HCT116 (cell line): Measurements from ENCODE around the gene BRCA2. TPM values are rescaled to one million over a fixed set of nuclear protein-coding genes. Genes with fewer than 3 reads are reported as not detected.

ENCODE experiments used
- ATAC-seq: fragments of 200-7000 bp; cut with Tn5 transposase; 2 replicates; pipeline ENCODE4 v1.9.1; 2020; ENCODE audit warnings: mild to moderate bottlenecking, moderate library complexity
- BruUV-seq: library from RNA; stranded (reverse); fragments of 400-500 nt; replicated peaks from 2 replicates; lab custom pipeline; 2021; lab: Mats Ljungman, UMichigan
- CTCF ChIA-PET: fragments of 300-600 bp; sonication (Branson Sonifier 250); formaldehyde crosslinking; loops from one replicate; lab custom pipeline; 2021; ENCODE audit warnings: antibody characterized with exemption; lab: Charles Lee
- POLR2A ChIA-PET: fragments of 300-600, 350-600 bp; sonication (Branson Sonifier 250); formaldehyde crosslinking; loops from one replicate; lab custom pipeline; 2021; ENCODE audit warnings: antibody characterized with exemption; lab: Charles Lee
- RAD21 ChIA-PET, 2 experiments: fragments of 300-600 bp; sonication (Branson Sonifier 250); formaldehyde crosslinking; loops; one replicate each; lab custom pipeline; 2023; ENCODE audit warnings: low total read pairs in 2 of 2; ENCODE audit not compliant: uncharacterized antibody in 2 of 2, unreplicated experiment in 2 of 2, low non-redundant PET in 1 of 2; lab: Charles Lee
- DNase-seq: peaks from one replicate; pipeline ENCODE4 v3.0.0-alpha.2; 2010; ENCODE audit warnings: low read depth, low spot score
- H2AFZ ChIP-seq: fragments of 200-600 bp; shearing (Covaris generic), sonication (generic); 2 replicates; pipeline ENCODE4 v1.6.1; 2017; ENCODE audit warnings: low read depth, mixed run types, mixed read lengths, antibody characterized with exemption, low read length; ENCODE audit not compliant: poor library complexity, severe bottlenecking
- H3K27ac ChIP-seq: 2 replicates; pipeline ENCODE4 v1.5.1; 2012; ENCODE audit warnings: low read depth, low read length
- H3K27me3 ChIP-seq: fragments of 200-600 bp; sonication (generic); 2 replicates; pipeline ENCODE4 v1.6.1; 2016; ENCODE audit warnings: mixed run types, low read length, mixed read lengths; ENCODE audit not compliant: insufficient read depth
- H3K36me3 ChIP-seq, 2 experiments: fragments of 200-500 bp in 1 of 2; fragments of 200-600 bp in 1 of 2; sonication (Bioruptor generic) in 1 of 2; sonication (generic) in 1 of 2; 2 replicates each; pipeline versions ENCODE4 v1.5.1 to v1.6.1; 2014 to 2016; ENCODE audit warnings: low read length in 2 of 2, inconsistent platforms in 1 of 2, mixed read lengths in 1 of 2, mixed run types in 1 of 2; ENCODE audit not compliant: insufficient read depth in 2 of 2, control insufficient read depth in 1 of 2
- H3K4me1 ChIP-seq, 2 experiments: fragments of 200-600 bp in 1 of 2; sonication (generic) in 1 of 2; 2 replicates each; pipeline versions ENCODE4 v1.5.1 to v1.6.1; 2012 to 2017; ENCODE audit warnings: low read length in 2 of 2, inconsistent platforms in 1 of 2, mild to moderate bottlenecking in 1 of 2, mixed read lengths in 1 of 2, mixed run types in 1 of 2, moderate library complexity in 1 of 2; ENCODE audit not compliant: insufficient read depth in 2 of 2, control insufficient read depth in 1 of 2
- H3K4me2 ChIP-seq: fragments of 200-600 bp; sonication (generic); 2 replicates; pipeline ENCODE4 v1.6.1; 2017; ENCODE audit warnings: mixed run types, low read length, mixed read lengths
- H3K4me3 ChIP-seq, 2 experiments: fragments of 200-600 bp in 1 of 2; sonication (generic) in 1 of 2; replicated peaks in 1 of 2; 2 replicates each; pipeline ENCODE4 v1.5.1; 2011 to 2016; ENCODE audit warnings: low read length in 2 of 2, control low read depth in 1 of 2, low read depth in 1 of 2, mild to moderate bottlenecking in 1 of 2, mixed read lengths in 1 of 2, mixed run types in 1 of 2
- H3K79me2 ChIP-seq: fragments of 200-600 bp; sonication (generic); 2 replicates; pipeline ENCODE4 v1.6.1; 2017; ENCODE audit warnings: mild to moderate bottlenecking, mixed run types, low read length, moderate library complexity, mixed read lengths; ENCODE audit not compliant: insufficient read depth
- H3K9ac ChIP-seq: fragments of 200-600 bp; sonication (generic); 2 replicates; pipeline ENCODE4 v1.6.1; 2016; ENCODE audit warnings: low read length, mixed read lengths
- H3K9me2 ChIP-seq: fragments of 200-600 bp; sonication (generic), shearing (Covaris generic); 2 replicates; pipeline ENCODE4 v1.6.1; 2017; ENCODE audit warnings: mixed run types, mild to moderate bottlenecking, moderate library complexity; ENCODE audit not compliant: insufficient read depth
- H3K9me3 ChIP-seq, 2 experiments: fragments of 200-500 bp in 1 of 2; fragments of 200-600 bp in 1 of 2; sonication (Bioruptor generic) in 1 of 2; sonication (generic) in 1 of 2; 2 replicates each; pipeline ENCODE4 v1.6.1; 2014 to 2017; ENCODE audit warnings: low read length in 2 of 2, mixed read lengths in 2 of 2, inconsistent platforms in 1 of 2, low read depth in 1 of 2, mild to moderate bottlenecking in 1 of 2, mixed run types in 1 of 2, moderate library complexity in 1 of 2; ENCODE audit not compliant: control insufficient read depth in 1 of 2, insufficient read depth in 1 of 2
- H4K20me1 ChIP-seq: fragments of 200-600 bp; sonication (generic), shearing (Covaris generic); 2 replicates; pipeline ENCODE4 v1.6.1; 2017; ENCODE audit warnings: mixed run types, mild to moderate bottlenecking, moderate library complexity; ENCODE audit not compliant: insufficient read depth
- ATF3 ChIP-seq: IDR thresholded peaks from 2 replicates; pipeline ENCODE4 v1.6.1; 2012
- CBX3 ChIP-seq: IDR thresholded peaks from 2 replicates; pipeline ENCODE4 v1.6.1; 2012; ENCODE audit warnings: low read depth
- CEBPB ChIP-seq: IDR thresholded peaks from 2 replicates; pipeline ENCODE4 v1.6.1; 2012; ENCODE audit warnings: low read depth
- CTCF ChIP-seq, 3 experiments: fragments of 200-600 bp in 1 of 3; sonication (generic) in 1 of 3; IDR thresholded peaks in 2 of 3; conservative IDR thresholded peaks in 1 of 3; 2 replicates each; pipeline ENCODE4 v1.5.1; 2012 to 2017; ENCODE audit warnings: low read depth in 2 of 3, low read length in 2 of 3, antibody characterized with exemption in 1 of 3, borderline replicate concordance in 1 of 3, control low read depth in 1 of 3, mild to moderate bottlenecking in 1 of 3, mixed read lengths in 1 of 3, mixed run types in 1 of 3, moderate library complexity in 1 of 3; ENCODE audit not compliant: insufficient read depth in 1 of 3
- EGR1 ChIP-seq: IDR thresholded peaks from 2 replicates; pipeline ENCODE4 v1.6.1; 2012; ENCODE audit warnings: low read depth
- ELF1 ChIP-seq: IDR thresholded peaks from 2 replicates; pipeline ENCODE4 v1.6.1; 2012; ENCODE audit warnings: low read depth, borderline replicate concordance
- EZH2 ChIP-seq: fragments of 200-600 bp; sonication (generic); IDR thresholded peaks from 2 replicates; pipeline ENCODE4 v1.6.1; 2017; ENCODE audit warnings: antibody characterized with exemption, mixed run types
- FOSL1 ChIP-seq: IDR thresholded peaks from 2 replicates; pipeline ENCODE4 v1.6.1; 2012; ENCODE audit warnings: low read depth
- JUND ChIP-seq: IDR thresholded peaks from 2 replicates; pipeline ENCODE4 v1.6.1; 2012
- POLR2AphosphoS5 ChIP-seq: IDR thresholded peaks from 2 replicates; pipeline ENCODE4 v1.6.1; 2011; ENCODE audit warnings: mild to moderate bottlenecking, low read depth, low read length, moderate library complexity
- RAD21 ChIP-seq: IDR thresholded peaks from 2 replicates; pipeline ENCODE4 v1.6.1; 2012; ENCODE audit warnings: low read depth, mild to moderate bottlenecking
- REST ChIP-seq: IDR thresholded peaks from 2 replicates; pipeline ENCODE4 v1.6.1; 2012; ENCODE audit warnings: low read depth
- SIN3A ChIP-seq: IDR thresholded peaks from 2 replicates; pipeline ENCODE4 v1.6.1; 2012; ENCODE audit warnings: low read depth
- SP1 ChIP-seq: IDR thresholded peaks from 2 replicates; pipeline ENCODE4 v1.6.1; 2012; ENCODE audit warnings: low read depth
- SRF ChIP-seq: IDR thresholded peaks from 2 replicates; pipeline ENCODE4 v1.6.1; 2012; ENCODE audit warnings: low read depth
- TCF7L2 ChIP-seq: IDR thresholded peaks from 2 replicates; pipeline ENCODE4 v1.7.0; 2011; ENCODE audit warnings: borderline replicate concordance, inconsistent platforms; ENCODE audit not compliant: insufficient read depth, insufficient read length; ENCODE audit errors: extremely low read depth
- ZBTB33 ChIP-seq: IDR thresholded peaks from 2 replicates; pipeline ENCODE4 v1.6.1; 2011; ENCODE audit warnings: mild to moderate bottlenecking, low read length, moderate library complexity; ENCODE audit not compliant: insufficient replicate concordance; ENCODE audit errors: extremely low read depth
- ZFX ChIP-seq: fragments of 450-650 bp; IDR thresholded peaks from 2 replicates; pipeline ENCODE4 v1.6.1; 2017
- intact Hi-C: fragments of 100-400 bp; cut with micrococcal nuclease; formaldehyde crosslinking; loops from 2 replicates; pipeline ENCODE4 v1.10.0; 2022
- total RNA-seq: library from RNA; stranded (reverse); gene quantifications from one replicate; pipeline ENCODE4 v1.2.1, GENCODE V29; 2021; ENCODE audit not compliant: unreplicated experiment
- TF ChIP-seq, protein P1 (sequence below): IDR thresholded peaks from 2 replicates; pipeline ENCODE4 v1.6.1; 2012

Gene BRCA2
- total RNA-seq, 1 experiment from 2014 or later = 14.2 TPM

DNA sequence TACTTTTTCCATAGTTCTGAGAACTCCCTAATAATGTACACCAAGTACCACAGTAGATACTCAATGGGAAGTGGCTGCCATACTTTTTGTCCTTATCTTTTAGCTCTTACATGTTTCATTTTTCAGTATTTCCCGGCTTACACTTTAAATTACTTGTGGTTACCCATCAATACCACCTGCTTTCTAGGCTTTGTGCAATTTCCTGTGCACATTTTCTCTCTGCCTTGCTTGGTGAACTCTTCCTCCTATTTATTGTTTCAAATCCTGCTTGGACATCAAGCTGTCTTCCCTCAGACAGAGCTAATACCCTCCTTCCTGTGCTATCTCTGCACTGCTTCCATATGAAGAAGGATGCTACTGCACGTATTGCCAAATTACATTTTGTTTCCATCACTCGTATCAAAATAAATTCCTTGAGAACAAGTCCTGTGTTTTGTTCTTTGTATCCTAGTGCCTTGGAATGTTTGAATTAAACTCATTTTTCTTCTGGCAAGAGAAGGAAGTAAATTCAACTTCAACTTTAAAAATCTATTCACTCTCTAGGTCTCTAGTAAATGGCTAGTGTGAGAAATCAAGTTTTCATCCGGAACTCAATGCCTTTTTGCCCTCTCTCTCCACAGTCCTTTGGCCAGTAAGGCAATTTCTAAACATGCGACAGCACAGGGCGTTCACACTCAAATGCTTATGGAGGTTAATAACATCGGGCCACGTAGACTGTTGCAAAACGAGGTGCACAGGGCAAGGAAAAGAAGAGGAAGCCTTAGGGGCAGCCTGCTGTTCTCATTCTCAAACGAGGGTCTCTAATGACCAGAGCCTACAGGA lies 5.8 kb upstream of the BRCA2 start:
- H3K4me3 ChIP-seq = no peak overlapping the region

More for the DNA sequence above, 5.8 kb upstream of the BRCA2 start:
- H3K36me3 ChIP-seq = no peaks in the 10 kb centered on the region
- POLR2A ChIA-PET = no interaction called here
- no peaks in the 10 kb centered on the region for H3K9me3 ChIP-seq
- H3K27me3 ChIP-seq = no peaks in the 10 kb centered on the region
- no peak overlapping the region for H3K9ac ChIP-seq
- no peaks in the 10 kb centered on the region for H4K20me1 ChIP-seq
- CTCF ChIA-PET = interaction anchor here (1.4 to 1.5 kb wide), 2 partner anchors 25 to 400 kb away, joined by 4 to 5 read pairs; no protein-coding TSS in a partner anchor
- H3K4me2 ChIP-seq = peak overlapping the region; percentile 44
- peak overlapping the region; percentile 67 for H2AFZ ChIP-seq
- H3K9me2 ChIP-seq = no peaks in the 10 kb centered on the region
- DNase-seq = no peak
- TF ChIP-seq ZBTB33 (no peak), ELF1 (no peak), EZH2 (no peak), SP1 (no peak), EGR1 (no peak), CTCF (IDR thresholded peaks at IDR 0.05 in 2 of 3, conservative IDR thresholded peaks at IDR 0.05 in 1 of 3; ENCODE audit: borderline replicate concordance in 1 of 3, insufficient read depth in 1 of 3, low read depth in 2 of 3, low read length in 2 of 3) (no peak), JUND (no peak), SIN3A (no peak), SRF (no peak), CEBPB (no peak), RAD21 (no peak), FOSL1 (no peak), ATF3 (no peak), CBX3 (no peak), POLR2AphosphoS5 (no peak), TCF7L2 (no peak), REST (no peak), ZFX (no peak)
- TF ChIP-seq, protein P1, sequence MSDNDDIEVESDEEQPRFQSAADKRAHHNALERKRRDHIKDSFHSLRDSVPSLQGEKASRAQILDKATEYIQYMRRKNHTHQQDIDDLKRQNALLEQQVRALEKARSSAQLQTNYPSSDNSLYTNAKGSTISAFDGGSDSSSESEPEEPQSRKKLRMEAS = no peak
- TF ChIP-seq, all 23 proteins: peak for 0
- intact Hi-C loops = loop anchor here (1.0 to 5.0 kb wide), 5 partner anchors 41 to 399 kb away; no protein-coding TSS in a partner anchor
- RAD21 ChIA-PET = no interaction called here
- BruUV-seq = no TSS peak
- peaks cover under 1 to 5% of the 10 kb centered on the region in 2 experiments; a peak in 3 of 4 replicates for H3K4me1 ChIP-seq
- ATAC-seq = peak; percentile 64
- no peak overlapping the region for H3K27ac ChIP-seq
- H3K79me2 ChIP-seq = no peaks in the 10 kb centered on the region
